ENCODE results near the gene ARHGAP42. TPM values are rescaled to one million over a fixed set of nuclear protein-coding genes. Genes with fewer than 3 reads are reported as not detected.

The ARHGAP42 gene
- total RNA-seq, 1 donor from 2014 or later: 21.6 TPM

GRCh38 chr11:100776212-100776896, 89.3 kb downstream of the ARHGAP42 start:
- Mint-ChIP-seq H3K4me1 (peaks cover 23% of the 10 kb centered on the region), H3K9me3 (no peaks in the 10 kb centered on the region), H3K27ac (ENCODE audit: unreplicated experiment) (no peak overlapping the region), H3K27me3 (ENCODE audit: low read depth) (no peaks in the 10 kb centered on the region), H3K36me3 (ENCODE audit: low read depth) (peaks cover 12% of the 10 kb centered on the region), H3K4me3 (no peak overlapping the region)
- TF ChIP-seq CTCF (conservative IDR thresholded peaks at IDR 0.05): no peak
- no peak for DNase-seq (ENCODE audit: low read depth, low spot score)

GRCh38 chr11:100777103-100777502, 90.0 kb downstream of the ARHGAP42 start:
- no peak overlapping the region for H3K4me3 Mint-ChIP-seq
- TF ChIP-seq CTCF (conservative IDR thresholded peaks at IDR 0.05): no peak

GRCh38 chr11:100777736-100778135, 90.6 kb downstream of the ARHGAP42 start:
- Mint-ChIP-seq H3K9me3 (no peaks in the 10 kb centered on the region), H3K4me3 (no peak overlapping the region), H3K4me1 (peaks cover 15% of the 10 kb centered on the region), H3K27me3 (ENCODE audit: low read depth) (no peaks in the 10 kb centered on the region), H3K27ac (ENCODE audit: unreplicated experiment) (no peak overlapping the region), H3K36me3 (ENCODE audit: low read depth) (peaks cover 8% of the 10 kb centered on the region)
- no peak for TF ChIP-seq CTCF (conservative IDR thresholded peaks at IDR 0.05)
- DNase-seq (ENCODE audit: low read depth, low spot score): no peak

More at GRCh38 chr11:100777103-100777502, 90.0 kb downstream of the ARHGAP42 start:
- Mint-ChIP-seq H3K27ac (ENCODE audit: unreplicated experiment) (no peak overlapping the region), H3K9me3 (no peaks in the 10 kb centered on the region), H3K27me3 (ENCODE audit: low read depth) (no peaks in the 10 kb centered on the region), H3K4me1 (peaks cover 18% of the 10 kb centered on the region), H3K36me3 (ENCODE audit: low read depth) (peaks cover 8% of the 10 kb centered on the region)
- no peak for DNase-seq (ENCODE audit: low read depth, low spot score)

- H3K4me1 Mint-ChIP-seq: peaks cover 15% of the 10 kb centered on the region
- TF ChIP-seq CTCF (conservative IDR thresholded peaks at IDR 0.05): no peak
- H3K36me3 Mint-ChIP-seq (ENCODE audit: low read depth): peaks cover 8% of the 10 kb centered on the region
- no peaks in the 10 kb centered on the region for H3K27me3 Mint-ChIP-seq (ENCODE audit: low read depth)
- DNase-seq (ENCODE audit: low read depth, low spot score): no peak
- no peak overlapping the region for H3K27ac Mint-ChIP-seq (ENCODE audit: unreplicated experiment)
- no peak overlapping the region for H3K4me3 Mint-ChIP-seq
- H3K9me3 Mint-ChIP-seq: no peaks in the 10 kb centered on the region
Observed at GRCh38 chr11:100778166-100778785, 91.2 kb downstream of the ARHGAP42 start.

- H3K4me1 Mint-ChIP-seq: peaks cover 4% of the 10 kb centered on the region
- no peak overlapping the region for H3K4me3 Mint-ChIP-seq
- TF ChIP-seq CTCF (conservative IDR thresholded peaks at IDR 0.05): no peak
- H3K27me3 Mint-ChIP-seq (ENCODE audit: low read depth): no peaks in the 10 kb centered on the region
- H3K36me3 Mint-ChIP-seq (ENCODE audit: low read depth): peaks cover 4% of the 10 kb centered on the region
- no peak for DNase-seq (ENCODE audit: low read depth, low spot score)
- H3K9me3 Mint-ChIP-seq: no peaks in the 10 kb centered on the region
- no peak overlapping the region for H3K27ac Mint-ChIP-seq (ENCODE audit: unreplicated experiment)
Observed at GRCh38 chr11:100780470-100780869, 93.4 kb downstream of the ARHGAP42 start.
